Loucy (cell line): ENCODE measurements around the gene TMEM255A.

ENCODE experiments used
- H2AFZ ChIP-seq: fragments of 200-600 bp; sonication (generic); 2 replicates; pipeline ENCODE4 v1.6.0; 2016; ENCODE audit warnings: antibody characterized with exemption, mild to moderate bottlenecking, low read length, moderate library complexity
- H3F3A ChIP-seq: fragments of 200-600 bp; 2 replicates; pipeline ENCODE4 v1.6.0; 2016; ENCODE audit warnings: antibody characterized with exemption, low read depth, mild to moderate bottlenecking
- H3K27me3 ChIP-seq: fragments of 200-600 bp; sonication (generic); 2 replicates; pipeline ENCODE4 v1.6.1; 2014; ENCODE audit warnings: low read length, mild to moderate bottlenecking; ENCODE audit not compliant: insufficient read depth, poor library complexity, severe bottlenecking
- H3K36me3 ChIP-seq: fragments of 200-600 bp; sonication (generic); 2 replicates; pipeline ENCODE4 v1.6.1; 2016; ENCODE audit warnings: low read length; ENCODE audit not compliant: insufficient read depth
- H3K4me1 ChIP-seq: fragments of 200-600 bp; sonication (generic); 2 replicates; pipeline ENCODE4 v1.5.1; 2014; ENCODE audit warnings: low read length, mild to moderate bottlenecking; ENCODE audit not compliant: insufficient read depth, poor library complexity, severe bottlenecking
- H3K4me2 ChIP-seq: fragments of 200-600 bp; sonication (generic); 2 replicates; pipeline ENCODE4 v1.6.0; 2014; ENCODE audit warnings: antibody characterized with exemption, low read length, low read depth, mild to moderate bottlenecking; ENCODE audit not compliant: poor library complexity, severe bottlenecking
- H3K4me3 ChIP-seq: fragments of 200-600 bp; sonication (generic); 2 replicates; pipeline ENCODE4 v1.5.1; 2014; ENCODE audit warnings: low read length, mild to moderate bottlenecking, mixed read lengths; ENCODE audit not compliant: poor library complexity, severe bottlenecking
- H3K79me2 ChIP-seq: fragments of 200-600 bp; sonication (generic); 2 replicates; pipeline ENCODE4 v1.6.1; 2014; ENCODE audit warnings: low read length; ENCODE audit not compliant: insufficient read depth
- H3K9ac ChIP-seq: fragments of 200-600 bp; sonication (generic); 2 replicates; pipeline ENCODE4 v1.6.0; 2014; ENCODE audit warnings: mild to moderate bottlenecking, low read depth, low read length, moderate library complexity; ENCODE audit not compliant: poor library complexity, severe bottlenecking
- H3K9me2 ChIP-seq: fragments of 200-600 bp; sonication (generic); replicated peaks from 2 replicates; pipeline ENCODE4 v1.6.1; 2016; ENCODE audit warnings: low read depth, low read length, mixed read lengths
- H3K9me3 ChIP-seq: fragments of 200-600 bp; sonication (generic); 2 replicates; pipeline ENCODE4 v1.6.1; 2014; ENCODE audit warnings: mild to moderate bottlenecking, antibody characterized with exemption, low read length, low read depth; ENCODE audit not compliant: insufficient read depth
- H4K20me1 ChIP-seq: fragments of 200-600 bp; sonication (generic); 2 replicates; pipeline ENCODE4 v1.6.0; 2014; ENCODE audit warnings: antibody characterized with exemption, low read length, mild to moderate bottlenecking; ENCODE audit not compliant: insufficient read depth, poor library complexity, severe bottlenecking
- CTCF ChIP-seq: fragments of 200-600 bp; sonication (generic); conservative IDR thresholded peaks from 2 replicates; pipeline ENCODE4 v1.5.1; 2014; ENCODE audit warnings: mild to moderate bottlenecking, antibody characterized with exemption, low read length
- EZH2phosphoT487 ChIP-seq: fragments of 200-600 bp; IDR thresholded peaks from 2 replicates; pipeline ENCODE4 v1.6.1; 2018; ENCODE audit warnings: antibody characterized with exemption, mild to moderate bottlenecking, moderate library complexity, borderline replicate concordance

The TMEM255A gene

GRCh38 chrX:120269373-120270035 is 41.8 kb downstream of the TMEM255A start:
- Histone ChIP-seq H4K20me1 (no peaks in the 10 kb centered on the region), H3K4me2 (no peak overlapping the region), H3K9me3 (no peaks in the 10 kb centered on the region), H2AFZ (no peak overlapping the region), H3K4me3 (no peak overlapping the region), H3K79me2 (no peaks in the 10 kb centered on the region), H3K9ac (no peak overlapping the region), H3K9me2 (no peaks in the 10 kb centered on the region), H3F3A (no peaks in the 10 kb centered on the region), H3K27me3 (no peaks in the 10 kb centered on the region), H3K4me1 (no peaks in the 10 kb centered on the region), H3K36me3 (no peaks in the 10 kb centered on the region)
- TF ChIP-seq EZH2phosphoT487: no peak
- no peak for TF ChIP-seq CTCF

GRCh38 chrX:120264341-120264740 is 46.9 kb downstream of the TMEM255A start:
- H3K4me2 ChIP-seq: no peak overlapping the region

GRCh38 chrX:120262859-120263708 is 48.2 kb downstream of the TMEM255A start:
- no peaks in the 10 kb centered on the region for H3K9me3 ChIP-seq
- no peaks in the 10 kb centered on the region for H3K9me2 ChIP-seq
- no peaks in the 10 kb centered on the region for H3F3A ChIP-seq
- peak overlapping the region; percentile 64 for H3K4me2 ChIP-seq
- H3K4me3 ChIP-seq: peak overlapping the region; percentile 30
- H2AFZ ChIP-seq: no peak overlapping the region
- peak overlapping the region; percentile 63 for H3K9ac ChIP-seq
- TF ChIP-seq CTCF (no peak), EZH2phosphoT487 (no peak)
- H3K36me3 ChIP-seq: no peaks in the 10 kb centered on the region
- 0 out of 2 replicates have a peak, but pooled peaks cover 6% of the 10 kb centered on the region for H3K79me2 ChIP-seq
- no peaks in the 10 kb centered on the region for H4K20me1 ChIP-seq
- H3K4me1 ChIP-seq: peaks cover 34% of the 10 kb centered on the region
- no peaks in the 10 kb centered on the region for H3K27me3 ChIP-seq

More at GRCh38 chrX:120264341-120264740, 46.9 kb downstream of the TMEM255A start:
- no peak for TF ChIP-seq EZH2phosphoT487
- TF ChIP-seq CTCF: no peak
- Histone ChIP-seq H3K79me2 (no peaks in the 10 kb centered on the region), H3K9me3 (no peaks in the 10 kb centered on the region), H3K4me1 (peaks cover 32% of the 10 kb centered on the region), H3F3A (no peaks in the 10 kb centered on the region), H2AFZ (no peak overlapping the region), H3K9me2 (no peaks in the 10 kb centered on the region), H4K20me1 (no peaks in the 10 kb centered on the region), H3K27me3 (no peaks in the 10 kb centered on the region), H3K36me3 (no peaks in the 10 kb centered on the region), H3K4me3 (no peak overlapping the region), H3K9ac (no peak overlapping the region)
